Breast epithelium (tissue), 3 donors: Measurements from ENCODE around the gene P4HA3.

Experiments
- POLR2A ChIP-seq: fragments of 450-650 bp; IDR thresholded peaks from one replicate; pipeline ENCODE4 v1.6.1; 2016; ENCODE audit warnings: antibody characterized with exemption, mild to moderate bottlenecking, moderate library complexity
- TF ChIP-seq, protein P1 (sequence below), 3 donors: fragments of 450-650 bp; IDR thresholded peaks; one replicate each; pipeline ENCODE4 v1.5.1; 2016 to 2017; ENCODE audit warnings: antibody characterized with exemption in 3 of 3, mild to moderate bottlenecking in 3 of 3, moderate library complexity in 3 of 3

DNA sequence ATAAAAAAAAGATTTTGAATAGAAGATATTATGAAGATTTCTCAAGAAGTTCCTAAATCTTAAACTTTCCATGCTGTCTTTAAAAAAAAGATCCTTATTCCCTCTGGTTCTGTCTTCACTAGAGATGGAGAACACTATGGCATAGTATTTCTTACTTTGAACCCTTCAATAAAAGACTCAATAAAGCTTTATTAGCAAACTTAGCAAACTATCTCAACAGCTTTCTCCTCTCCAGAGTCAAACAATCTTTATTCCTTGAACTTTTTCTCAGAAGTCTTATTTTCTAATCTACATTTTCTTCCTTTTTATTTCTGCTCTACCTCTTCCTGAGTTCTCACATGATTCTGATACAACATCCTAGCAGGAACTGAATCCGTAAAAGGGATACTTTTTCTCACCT is 21.8 kb upstream of the P4HA3 start:
- TF ChIP-seq, protein P1, sequence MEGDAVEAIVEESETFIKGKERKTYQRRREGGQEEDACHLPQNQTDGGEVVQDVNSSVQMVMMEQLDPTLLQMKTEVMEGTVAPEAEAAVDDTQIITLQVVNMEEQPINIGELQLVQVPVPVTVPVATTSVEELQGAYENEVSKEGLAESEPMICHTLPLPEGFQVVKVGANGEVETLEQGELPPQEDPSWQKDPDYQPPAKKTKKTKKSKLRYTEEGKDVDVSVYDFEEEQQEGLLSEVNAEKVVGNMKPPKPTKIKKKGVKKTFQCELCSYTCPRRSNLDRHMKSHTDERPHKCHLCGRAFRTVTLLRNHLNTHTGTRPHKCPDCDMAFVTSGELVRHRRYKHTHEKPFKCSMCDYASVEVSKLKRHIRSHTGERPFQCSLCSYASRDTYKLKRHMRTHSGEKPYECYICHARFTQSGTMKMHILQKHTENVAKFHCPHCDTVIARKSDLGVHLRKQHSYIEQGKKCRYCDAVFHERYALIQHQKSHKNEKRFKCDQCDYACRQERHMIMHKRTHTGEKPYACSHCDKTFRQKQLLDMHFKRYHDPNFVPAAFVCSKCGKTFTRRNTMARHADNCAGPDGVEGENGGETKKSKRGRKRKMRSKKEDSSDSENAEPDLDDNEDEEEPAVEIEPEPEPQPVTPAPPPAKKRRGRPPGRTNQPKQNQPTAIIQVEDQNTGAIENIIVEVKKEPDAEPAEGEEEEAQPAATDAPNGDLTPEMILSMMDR (IDR thresholded peaks at IDR 0.05) = no peak
- TF ChIP-seq POLR2A = no peak
